ENCODE data around the gene RASSF9. TPM values are rescaled to one million over a fixed set of nuclear protein-coding genes. Genes with fewer than 3 reads are reported as not detected.

Gene RASSF9
- total and polyA plus RNA-seq, 10 of the 15 experiments (the other 5 are each of a cell fraction or from before 2014, with no cell fraction given): under 0.01 to 0.10 TPM; not detected in 8

DNA sequence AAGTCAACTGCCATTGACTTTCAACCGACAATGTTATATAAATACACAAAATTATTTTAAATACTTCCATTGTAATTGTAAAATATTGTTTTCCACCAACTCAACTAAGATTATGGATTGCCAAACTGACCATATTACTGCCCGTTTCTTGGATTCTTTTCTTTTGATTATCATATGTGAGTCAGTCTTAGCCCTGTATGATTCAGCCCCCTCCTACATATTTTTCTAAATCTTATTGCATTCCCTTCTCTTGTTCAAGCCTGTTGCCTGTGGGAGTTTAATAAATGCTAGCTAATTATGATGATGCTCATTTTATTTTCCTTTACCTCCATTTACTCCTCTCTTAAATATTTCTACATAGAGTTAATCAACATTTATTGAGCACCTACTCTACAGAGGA is 6.8 kb downstream of the RASSF9 start (continued):
- TF ChIP-seq PKNOX1 (IDR thresholded peaks at IDR 0.05) (no peak), ESRRA (IDR thresholded peaks at IDR 0.05; ENCODE audit: low read length) (no peak)
- TF ChIP-seq, protein P1, sequence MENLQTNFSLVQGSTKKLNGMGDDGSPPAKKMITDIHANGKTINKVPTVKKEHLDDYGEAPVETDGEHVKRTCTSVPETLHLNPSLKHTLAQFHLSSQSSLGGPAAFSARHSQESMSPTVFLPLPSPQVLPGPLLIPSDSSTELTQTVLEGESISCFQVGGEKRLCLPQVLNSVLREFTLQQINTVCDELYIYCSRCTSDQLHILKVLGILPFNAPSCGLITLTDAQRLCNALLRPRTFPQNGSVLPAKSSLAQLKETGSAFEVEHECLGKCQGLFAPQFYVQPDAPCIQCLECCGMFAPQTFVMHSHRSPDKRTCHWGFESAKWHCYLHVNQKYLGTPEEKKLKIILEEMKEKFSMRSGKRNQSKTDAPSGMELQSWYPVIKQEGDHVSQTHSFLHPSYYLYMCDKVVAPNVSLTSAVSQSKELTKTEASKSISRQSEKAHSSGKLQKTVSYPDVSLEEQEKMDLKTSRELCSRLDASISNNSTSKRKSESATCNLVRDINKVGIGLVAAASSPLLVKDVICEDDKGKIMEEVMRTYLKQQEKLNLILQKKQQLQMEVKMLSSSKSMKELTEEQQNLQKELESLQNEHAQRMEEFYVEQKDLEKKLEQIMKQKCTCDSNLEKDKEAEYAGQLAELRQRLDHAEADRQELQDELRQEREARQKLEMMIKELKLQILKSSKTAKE (IDR thresholded peaks at IDR 0.05; ENCODE audit: low read depth, poor library complexity, severe bottlenecking): no peak

DNA sequence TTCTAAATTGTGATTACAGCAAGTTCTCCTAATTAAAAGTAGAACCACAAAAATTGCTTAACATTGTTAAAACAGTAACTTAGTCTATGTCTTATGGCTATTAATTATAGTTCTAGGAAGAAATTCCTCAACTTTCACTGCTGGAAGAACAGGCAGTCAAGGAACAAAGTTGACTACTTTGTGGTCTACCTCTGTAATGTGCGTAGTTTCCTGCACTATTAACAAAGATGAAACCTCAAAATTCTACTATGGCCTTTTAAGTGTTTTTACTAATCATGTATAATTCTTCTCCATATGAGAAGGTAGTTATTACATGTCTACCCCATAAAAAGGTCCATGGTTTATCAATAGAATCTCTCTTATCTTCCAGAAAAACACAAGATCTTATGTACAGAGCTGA is 7.6 kb downstream of the RASSF9 start:
- no peak overlapping the region for H3K9ac ChIP-seq (ENCODE audit: control insufficient read depth, insufficient read depth, low read length)
- no peak overlapping the region for H3K4me2 ChIP-seq (ENCODE audit: control insufficient read depth, insufficient read depth)
- BruUV-seq (replicated peaks): no TSS peak
- H3K27me3 ChIP-seq (replicated peaks in 1 of 2; ENCODE audit: control insufficient read depth in 2 of 2, insufficient read depth in 2 of 2, low read length in 1 of 2): no peaks in the 10 kb centered on the region
- H4K20me1 ChIP-seq (ENCODE audit: control insufficient read depth, insufficient read depth): no peaks in the 10 kb centered on the region
- H3K9me3 ChIP-seq (replicated peaks; ENCODE audit: control insufficient read depth, insufficient read depth, low read length): no peaks in the 10 kb centered on the region
- SMC1A ChIA-PET (ENCODE audit: uncharacterized antibody, unreplicated experiment): no interaction called here
- FAIRE-seq (no peak), DNase-seq (ENCODE audit: low read depth, low spot score) (no peak), ATAC-seq (no peak)
- POLR2A ChIA-PET: no interaction called here
- RAD21 ChIA-PET (ENCODE audit: unreplicated experiment): no interaction called here
- CTCF ChIA-PET: no interaction called here
- no peak overlapping the region for H3K27ac ChIP-seq (ENCODE audit: control insufficient read depth, insufficient read depth)
- no peaks in the 10 kb centered on the region for H3K36me3 ChIP-seq (ENCODE audit: control insufficient read depth in 2 of 2, insufficient read depth in 2 of 2, low read length in 1 of 2)
- no peaks in the 10 kb centered on the region for H3K4me1 ChIP-seq (ENCODE audit: control insufficient read depth, insufficient read depth, low read length)
- H3K4me3 ChIP-seq: no peak overlapping the region
- WGBS (ENCODE audit: insufficient coverage, insufficient replicate concordance, low lambda C conversion rate, missing lambda C conversion rate): 30% methylated on average over 1 of the region's 1 CpG
- H2AFZ ChIP-seq (ENCODE audit: control insufficient read depth, low read depth, low read length): no peak overlapping the region
- in situ Hi-C loops (cut with MboI): no loop called here
- intact Hi-C loops (cut with micrococcal nuclease; ENCODE audit: unreplicated experiment): no loop called here
- no peaks in the 10 kb centered on the region for H3K79me2 ChIP-seq (ENCODE audit: control insufficient read depth, insufficient read depth, low read length)
- TF ChIP-seq YY1 (IDR thresholded peaks at IDR 0.05; ENCODE audit: low read depth, low read length): no peak
- TF ChIP-seq NR2C1 (IDR thresholded peaks at IDR 0.05): no peak
- TF ChIP-seq FOXK2 (IDR thresholded peaks at IDR 0.05): no peak
- TF ChIP-seq, protein P2, sequence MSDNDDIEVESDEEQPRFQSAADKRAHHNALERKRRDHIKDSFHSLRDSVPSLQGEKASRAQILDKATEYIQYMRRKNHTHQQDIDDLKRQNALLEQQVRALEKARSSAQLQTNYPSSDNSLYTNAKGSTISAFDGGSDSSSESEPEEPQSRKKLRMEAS (IDR thresholded peaks at IDR 0.05; ENCODE audit: low read depth, low read length): no peak
- TF ChIP-seq, protein P3, sequence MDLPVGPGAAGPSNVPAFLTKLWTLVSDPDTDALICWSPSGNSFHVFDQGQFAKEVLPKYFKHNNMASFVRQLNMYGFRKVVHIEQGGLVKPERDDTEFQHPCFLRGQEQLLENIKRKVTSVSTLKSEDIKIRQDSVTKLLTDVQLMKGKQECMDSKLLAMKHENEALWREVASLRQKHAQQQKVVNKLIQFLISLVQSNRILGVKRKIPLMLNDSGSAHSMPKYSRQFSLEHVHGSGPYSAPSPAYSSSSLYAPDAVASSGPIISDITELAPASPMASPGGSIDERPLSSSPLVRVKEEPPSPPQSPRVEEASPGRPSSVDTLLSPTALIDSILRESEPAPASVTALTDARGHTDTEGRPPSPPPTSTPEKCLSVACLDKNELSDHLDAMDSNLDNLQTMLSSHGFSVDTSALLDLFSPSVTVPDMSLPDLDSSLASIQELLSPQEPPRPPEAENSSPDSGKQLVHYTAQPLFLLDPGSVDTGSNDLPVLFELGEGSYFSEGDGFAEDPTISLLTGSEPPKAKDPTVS (IDR thresholded peaks at IDR 0.05; ENCODE audit: low read depth, low read length): no peak
- no peak for TF ChIP-seq DPF2 (IDR thresholded peaks at IDR 0.05)
- no peak for TF ChIP-seq MEF2A (IDR thresholded peaks at IDR 0.05; ENCODE audit: insufficient read depth, low read depth, low read length)
- no peak for TF ChIP-seq HDAC2 (IDR thresholded peaks at IDR 0.05)
- TF ChIP-seq NR2F1 (conservative IDR thresholded peaks at IDR 0.05): no peak
- TF ChIP-seq NFXL1 (IDR thresholded peaks at IDR 0.05; ENCODE audit: borderline replicate concordance): no peak
- TF ChIP-seq MYB (IDR thresholded peaks at IDR 0.05; ENCODE audit: borderline replicate concordance, low read depth, low read length): no peak
- no peak for TF ChIP-seq NFIC (IDR thresholded peaks at IDR 0.05; ENCODE audit: low read depth, low read length)
- no peak for TF ChIP-seq CREM (IDR thresholded peaks at IDR 0.05; ENCODE audit: low read depth)
- TF ChIP-seq RELA (IDR thresholded peaks at IDR 0.05; ENCODE audit: borderline replicate concordance, partially characterized antibody): no peak
- TF ChIP-seq MYC (IDR thresholded peaks at IDR 0.05; ENCODE audit: insufficient read depth, insufficient read length, insufficient replicate concordance, low read length, severe bottlenecking): no peak
- TF ChIP-seq RAD21 (IDR thresholded peaks at IDR 0.05; ENCODE audit: insufficient read depth, low read depth, low read length): no peak
- no peak for TF ChIP-seq ETV6 (conservative IDR thresholded peaks at IDR 0.05 in 1 of 2, IDR thresholded peaks at IDR 0.05 in 1 of 2; ENCODE audit: borderline replicate concordance in 1 of 2, low read depth in 1 of 2)
- TF ChIP-seq MEF2B (IDR thresholded peaks at IDR 0.05; ENCODE audit: partially characterized antibody, poor library complexity, severe bottlenecking): no peak
